Measurements from ENCODE around the gene ARHGEF5. TPM values are rescaled to one million over a fixed set of nuclear protein-coding genes. Genes with fewer than 3 reads are reported as not detected.

The ARHGEF5 gene
- polyA plus RNA-seq, 1 of the 3 experiments (the other 2 are of a cell fraction): 0.07 TPM

DNA sequence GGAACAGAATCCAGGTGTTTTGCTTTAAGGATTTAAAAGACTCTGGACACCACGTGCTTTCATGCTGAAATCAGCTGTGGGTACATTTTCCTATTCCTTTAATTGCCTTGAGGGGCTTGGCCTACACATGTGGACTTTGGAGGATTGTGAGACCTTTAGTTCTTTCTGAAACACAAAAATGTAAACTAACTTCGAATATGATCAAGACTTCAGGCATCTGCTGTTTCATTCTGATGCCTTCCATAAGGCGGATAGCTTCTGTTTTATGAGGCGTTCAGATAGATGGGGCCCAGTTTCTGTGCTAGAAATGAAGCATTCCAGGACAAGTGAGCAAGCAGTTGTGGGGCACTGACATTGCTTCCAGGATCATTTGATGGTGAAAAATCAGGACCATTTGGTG lies 49.7 kb downstream of the ARHGEF5 start:
- H3K4me1 ChIP-seq (ENCODE audit: control insufficient read depth in 1 of 2, insufficient read depth in 2 of 2, low read depth in 1 of 2, low read length in 1 of 2): no peaks in the 10 kb centered on the region
- DNase-seq: no peak
- ChIA-PET CTCF (interaction anchor here (4.8 kb wide), 1 partner anchor 13 kb away, joined by 36 read pairs; no protein-coding TSS in a partner anchor), POLR2A (no interaction called here)
- H3K9ac ChIP-seq: no peak overlapping the region
- H3K27me3 ChIP-seq (ENCODE audit: insufficient read depth): peaks cover 54% of the 10 kb centered on the region; the same call in 1 of the 2 replicates
- TF ChIP-seq, protein P1, sequence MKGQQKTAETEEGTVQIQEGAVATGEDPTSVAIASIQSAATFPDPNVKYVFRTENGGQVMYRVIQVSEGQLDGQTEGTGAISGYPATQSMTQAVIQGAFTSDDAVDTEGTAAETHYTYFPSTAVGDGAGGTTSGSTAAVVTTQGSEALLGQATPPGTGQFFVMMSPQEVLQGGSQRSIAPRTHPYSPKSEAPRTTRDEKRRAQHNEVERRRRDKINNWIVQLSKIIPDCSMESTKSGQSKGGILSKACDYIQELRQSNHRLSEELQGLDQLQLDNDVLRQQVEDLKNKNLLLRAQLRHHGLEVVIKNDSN (IDR thresholded peaks at IDR 0.05; ENCODE audit: borderline replicate concordance, low read depth): no peak
- TF ChIP-seq SIN3A (IDR thresholded peaks at IDR 0.05; ENCODE audit: borderline replicate concordance, low read depth, low read length): no peak
- TF ChIP-seq, protein P2, sequence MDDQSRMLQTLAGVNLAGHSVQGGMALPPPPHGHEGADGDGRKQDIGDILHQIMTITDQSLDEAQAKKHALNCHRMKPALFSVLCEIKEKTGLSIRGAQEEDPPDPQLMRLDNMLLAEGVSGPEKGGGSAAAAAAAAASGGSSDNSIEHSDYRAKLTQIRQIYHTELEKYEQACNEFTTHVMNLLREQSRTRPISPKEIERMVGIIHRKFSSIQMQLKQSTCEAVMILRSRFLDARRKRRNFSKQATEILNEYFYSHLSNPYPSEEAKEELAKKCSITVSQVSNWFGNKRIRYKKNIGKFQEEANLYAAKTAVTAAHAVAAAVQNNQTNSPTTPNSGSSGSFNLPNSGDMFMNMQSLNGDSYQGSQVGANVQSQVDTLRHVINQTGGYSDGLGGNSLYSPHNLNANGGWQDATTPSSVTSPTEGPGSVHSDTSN (IDR thresholded peaks at IDR 0.05): no peak
- TF ChIP-seq RXRA (IDR thresholded peaks at IDR 0.05; ENCODE audit: borderline replicate concordance, low read depth): no peak
- TF ChIP-seq, protein P3, sequence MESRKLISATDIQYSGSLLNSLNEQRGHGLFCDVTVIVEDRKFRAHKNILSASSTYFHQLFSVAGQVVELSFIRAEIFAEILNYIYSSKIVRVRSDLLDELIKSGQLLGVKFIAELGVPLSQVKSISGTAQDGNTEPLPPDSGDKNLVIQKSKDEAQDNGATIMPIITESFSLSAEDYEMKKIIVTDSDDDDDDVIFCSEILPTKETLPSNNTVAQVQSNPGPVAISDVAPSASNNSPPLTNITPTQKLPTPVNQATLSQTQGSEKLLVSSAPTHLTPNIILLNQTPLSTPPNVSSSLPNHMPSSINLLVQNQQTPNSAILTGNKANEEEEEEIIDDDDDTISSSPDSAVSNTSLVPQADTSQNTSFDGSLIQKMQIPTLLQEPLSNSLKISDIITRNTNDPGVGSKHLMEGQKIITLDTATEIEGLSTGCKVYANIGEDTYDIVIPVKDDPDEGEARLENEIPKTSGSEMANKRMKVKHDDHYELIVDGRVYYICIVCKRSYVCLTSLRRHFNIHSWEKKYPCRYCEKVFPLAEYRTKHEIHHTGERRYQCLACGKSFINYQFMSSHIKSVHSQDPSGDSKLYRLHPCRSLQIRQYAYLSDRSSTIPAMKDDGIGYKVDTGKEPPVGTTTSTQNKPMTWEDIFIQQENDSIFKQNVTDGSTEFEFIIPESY (IDR thresholded peaks at IDR 0.05; ENCODE audit: borderline replicate concordance, low read depth): no peak
- no peak for TF ChIP-seq JUND (IDR thresholded peaks at IDR 0.05)
- TF ChIP-seq POLR2AphosphoS5 (IDR thresholded peaks at IDR 0.05; ENCODE audit: low read depth, low read length): no peak
- no peak for TF ChIP-seq TCF12 (IDR thresholded peaks at IDR 0.05)
- TF ChIP-seq TEAD4 (IDR thresholded peaks at IDR 0.05; ENCODE audit: borderline replicate concordance, insufficient read depth): no peak
- TF ChIP-seq, protein P4, sequence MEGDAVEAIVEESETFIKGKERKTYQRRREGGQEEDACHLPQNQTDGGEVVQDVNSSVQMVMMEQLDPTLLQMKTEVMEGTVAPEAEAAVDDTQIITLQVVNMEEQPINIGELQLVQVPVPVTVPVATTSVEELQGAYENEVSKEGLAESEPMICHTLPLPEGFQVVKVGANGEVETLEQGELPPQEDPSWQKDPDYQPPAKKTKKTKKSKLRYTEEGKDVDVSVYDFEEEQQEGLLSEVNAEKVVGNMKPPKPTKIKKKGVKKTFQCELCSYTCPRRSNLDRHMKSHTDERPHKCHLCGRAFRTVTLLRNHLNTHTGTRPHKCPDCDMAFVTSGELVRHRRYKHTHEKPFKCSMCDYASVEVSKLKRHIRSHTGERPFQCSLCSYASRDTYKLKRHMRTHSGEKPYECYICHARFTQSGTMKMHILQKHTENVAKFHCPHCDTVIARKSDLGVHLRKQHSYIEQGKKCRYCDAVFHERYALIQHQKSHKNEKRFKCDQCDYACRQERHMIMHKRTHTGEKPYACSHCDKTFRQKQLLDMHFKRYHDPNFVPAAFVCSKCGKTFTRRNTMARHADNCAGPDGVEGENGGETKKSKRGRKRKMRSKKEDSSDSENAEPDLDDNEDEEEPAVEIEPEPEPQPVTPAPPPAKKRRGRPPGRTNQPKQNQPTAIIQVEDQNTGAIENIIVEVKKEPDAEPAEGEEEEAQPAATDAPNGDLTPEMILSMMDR (IDR thresholded peaks at IDR 0.05): no peak
- no peak for TF ChIP-seq NFIC (IDR thresholded peaks at IDR 0.05; ENCODE audit: borderline replicate concordance)
- no peak for TF ChIP-seq FOSL2 (IDR thresholded peaks at IDR 0.05; ENCODE audit: borderline replicate concordance, low read depth)
- no peak for TF ChIP-seq EP300 (IDR thresholded peaks at IDR 0.05; ENCODE audit: borderline replicate concordance in 1 of 2, low read depth in 1 of 2, low read length in 1 of 2)
- TF ChIP-seq, protein P5, sequence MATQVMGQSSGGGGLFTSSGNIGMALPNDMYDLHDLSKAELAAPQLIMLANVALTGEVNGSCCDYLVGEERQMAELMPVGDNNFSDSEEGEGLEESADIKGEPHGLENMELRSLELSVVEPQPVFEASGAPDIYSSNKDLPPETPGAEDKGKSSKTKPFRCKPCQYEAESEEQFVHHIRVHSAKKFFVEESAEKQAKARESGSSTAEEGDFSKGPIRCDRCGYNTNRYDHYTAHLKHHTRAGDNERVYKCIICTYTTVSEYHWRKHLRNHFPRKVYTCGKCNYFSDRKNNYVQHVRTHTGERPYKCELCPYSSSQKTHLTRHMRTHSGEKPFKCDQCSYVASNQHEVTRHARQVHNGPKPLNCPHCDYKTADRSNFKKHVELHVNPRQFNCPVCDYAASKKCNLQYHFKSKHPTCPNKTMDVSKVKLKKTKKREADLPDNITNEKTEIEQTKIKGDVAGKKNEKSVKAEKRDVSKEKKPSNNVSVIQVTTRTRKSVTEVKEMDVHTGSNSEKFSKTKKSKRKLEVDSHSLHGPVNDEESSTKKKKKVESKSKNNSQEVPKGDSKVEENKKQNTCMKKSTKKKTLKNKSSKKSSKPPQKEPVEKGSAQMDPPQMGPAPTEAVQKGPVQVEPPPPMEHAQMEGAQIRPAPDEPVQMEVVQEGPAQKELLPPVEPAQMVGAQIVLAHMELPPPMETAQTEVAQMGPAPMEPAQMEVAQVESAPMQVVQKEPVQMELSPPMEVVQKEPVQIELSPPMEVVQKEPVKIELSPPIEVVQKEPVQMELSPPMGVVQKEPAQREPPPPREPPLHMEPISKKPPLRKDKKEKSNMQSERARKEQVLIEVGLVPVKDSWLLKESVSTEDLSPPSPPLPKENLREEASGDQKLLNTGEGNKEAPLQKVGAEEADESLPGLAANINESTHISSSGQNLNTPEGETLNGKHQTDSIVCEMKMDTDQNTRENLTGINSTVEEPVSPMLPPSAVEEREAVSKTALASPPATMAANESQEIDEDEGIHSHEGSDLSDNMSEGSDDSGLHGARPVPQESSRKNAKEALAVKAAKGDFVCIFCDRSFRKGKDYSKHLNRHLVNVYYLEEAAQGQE (IDR thresholded peaks at IDR 0.05; ENCODE audit: low read depth, low read length): no peak
- TF ChIP-seq ELF1 (IDR thresholded peaks at IDR 0.05): no peak
- TF ChIP-seq, protein P6, sequence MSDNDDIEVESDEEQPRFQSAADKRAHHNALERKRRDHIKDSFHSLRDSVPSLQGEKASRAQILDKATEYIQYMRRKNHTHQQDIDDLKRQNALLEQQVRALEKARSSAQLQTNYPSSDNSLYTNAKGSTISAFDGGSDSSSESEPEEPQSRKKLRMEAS (IDR thresholded peaks at IDR 0.05; ENCODE audit: low read depth): no peak
- no peaks in the 10 kb centered on the region for H3K79me2 ChIP-seq (ENCODE audit: insufficient read depth)
- H2AFZ ChIP-seq (ENCODE audit: low read depth): no peak overlapping the region
- no peaks in the 10 kb centered on the region for H3K9me3 ChIP-seq
- no peak overlapping the region for H3K4me3 ChIP-seq (ENCODE audit: low read depth in 2 of 2, low read length in 1 of 2)
- no peaks in the 10 kb centered on the region for H3K9me2 ChIP-seq
- H4K20me1 ChIP-seq (ENCODE audit: insufficient read depth): no peaks in the 10 kb centered on the region
- WGBS (ENCODE audit: low lambda C conversion rate): 7% methylated on average over 4 of the region's 4 CpGs
- H3K4me2 ChIP-seq: no peak overlapping the region
- no peaks in the 10 kb centered on the region for H3K36me3 ChIP-seq (replicated peaks in 1 of 2; ENCODE audit: control insufficient read depth in 1 of 2, insufficient read depth in 2 of 2, low read length in 1 of 2)
- no peak overlapping the region for H3K27ac ChIP-seq (ENCODE audit: low read depth in 2 of 2, low read length in 1 of 2)
- no peaks in the 10 kb centered on the region for H3F3A ChIP-seq (replicated peaks; ENCODE audit: insufficient read depth)
